ENCODE data around the gene SOD3.

Gene SOD3

DNA sequence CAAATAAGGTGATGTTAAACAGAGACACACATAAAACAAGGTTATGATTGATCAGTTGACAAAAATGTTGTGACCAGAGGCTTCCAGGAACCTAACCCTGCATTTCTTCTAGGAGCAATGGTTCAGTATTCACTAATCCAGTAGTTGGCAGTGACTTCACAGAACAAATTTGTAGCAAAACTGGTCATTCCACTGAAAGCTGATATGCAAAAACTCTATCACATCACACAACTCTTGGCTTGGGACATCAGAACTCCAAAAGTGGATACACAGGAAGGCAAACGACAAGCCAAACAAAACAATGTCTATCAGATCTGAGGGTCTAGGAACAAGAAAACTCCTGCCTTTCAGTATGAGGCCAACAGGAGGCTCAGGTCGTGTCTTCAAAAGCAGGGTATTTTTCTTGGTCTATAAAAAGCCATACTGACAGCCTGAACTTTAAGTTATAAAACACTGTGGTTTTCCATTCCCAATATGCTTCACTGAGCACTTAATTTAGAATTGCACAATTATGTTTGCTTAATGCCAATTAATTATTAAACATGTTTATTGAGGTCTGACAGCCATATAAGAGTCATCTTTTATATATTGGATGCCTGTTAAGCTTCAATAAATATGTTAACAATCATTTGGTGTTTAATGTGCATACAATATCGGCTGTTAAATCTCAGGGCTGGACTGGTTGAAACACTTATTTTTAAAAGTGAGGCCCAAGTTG lies 45.6 kb downstream of the SOD3 start:
- DNase-seq (ENCODE audit: low read depth in 2 of 2, low spot score in 1 of 2), result no peak

GRCh38 chr4:24842356-24842755 lies 47.0 kb downstream of the SOD3 start:
- no peak for DNase-seq (ENCODE audit: low read depth in 2 of 2, low spot score in 1 of 2)

DNA sequence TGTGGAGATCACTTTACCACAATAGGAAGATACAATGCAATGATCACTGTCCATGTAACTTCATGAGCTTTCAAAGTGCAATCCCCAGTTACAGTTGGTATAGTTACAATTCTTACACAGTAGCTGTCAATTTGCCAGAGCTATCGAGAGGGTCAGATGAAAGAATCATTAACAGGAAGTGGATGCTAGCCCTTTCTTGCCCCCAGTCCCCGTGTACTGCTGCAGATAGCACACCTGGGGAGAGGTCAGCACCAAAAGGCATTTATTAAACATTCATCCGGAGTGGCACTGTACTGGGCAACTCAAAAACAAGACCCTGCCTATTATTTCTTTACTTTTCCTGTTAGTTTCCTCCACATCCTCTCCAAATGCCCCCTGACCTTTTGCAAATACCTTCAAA lies 47.7 kb downstream of the SOD3 start:
- DNase-seq (ENCODE audit: low read depth in 2 of 2, low spot score in 1 of 2), result no peak

- DNase-seq (ENCODE audit: low read depth in 2 of 2, low spot score in 1 of 2), result no peak
These were observed 49.8 kb downstream of the SOD3 start for GRCh38 chr4:24845132-24845531.

DNA sequence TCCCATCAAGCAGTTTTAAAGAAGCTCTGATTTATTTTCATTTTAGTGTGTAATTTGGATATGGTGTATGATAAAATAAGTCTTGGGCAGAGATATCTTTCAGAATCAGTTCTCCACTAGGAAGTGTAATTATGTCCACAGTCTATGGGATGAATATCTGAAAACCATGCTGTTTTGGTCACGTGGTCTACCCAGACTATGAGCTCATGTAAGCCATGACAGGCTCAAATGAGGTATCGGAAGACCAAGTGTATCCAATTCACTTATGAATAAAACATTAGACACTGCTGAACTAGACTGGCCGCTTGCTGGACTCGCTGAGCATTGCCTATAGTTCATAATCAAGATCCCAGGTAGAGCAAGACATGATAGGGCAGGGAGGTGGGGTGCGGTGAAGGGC lies 50.5 kb downstream of the SOD3 start:
- DNase-seq (ENCODE audit: low read depth in 2 of 2, low spot score in 1 of 2), result no peak

DNA sequence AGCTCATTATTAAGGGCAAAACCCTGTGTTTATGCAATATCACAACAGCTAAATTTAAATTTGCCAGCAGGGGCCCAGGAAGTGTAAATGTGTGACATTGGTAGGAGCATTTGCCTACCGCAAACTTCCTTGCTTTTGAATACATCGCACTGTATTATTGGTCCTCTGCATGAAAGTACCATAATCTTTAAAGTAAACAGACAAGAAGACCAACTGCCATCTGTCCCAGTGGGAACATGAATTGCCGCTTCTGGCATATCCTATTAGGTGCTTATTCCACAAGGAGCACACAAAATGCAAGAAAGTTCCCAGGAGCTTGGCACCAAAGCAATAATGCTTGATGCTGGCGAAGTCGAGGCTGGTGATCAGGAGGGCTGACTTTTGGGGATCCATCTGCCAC lies 51.3 kb downstream of the SOD3 start:
- no peak for DNase-seq (ENCODE audit: low read depth in 2 of 2, low spot score in 1 of 2)

GRCh38 chr4:24849351-24849750 lies 54.0 kb downstream of the SOD3 start:
- DNase-seq (ENCODE audit: low read depth in 2 of 2, low spot score in 1 of 2), result no peak

GRCh38 chr4:24849756-24850155 lies 54.4 kb downstream of the SOD3 start:
- no peak for DNase-seq (ENCODE audit: low read depth in 2 of 2, low spot score in 1 of 2)
